ENCODE results near the gene AKAP6. TPM values are rescaled to one million over a fixed set of nuclear protein-coding genes. Genes with fewer than 3 reads are reported as not detected.

The AKAP6 gene
- total RNA-seq, 1 donor from 2014 or later, result 2.8 TPM

DNA sequence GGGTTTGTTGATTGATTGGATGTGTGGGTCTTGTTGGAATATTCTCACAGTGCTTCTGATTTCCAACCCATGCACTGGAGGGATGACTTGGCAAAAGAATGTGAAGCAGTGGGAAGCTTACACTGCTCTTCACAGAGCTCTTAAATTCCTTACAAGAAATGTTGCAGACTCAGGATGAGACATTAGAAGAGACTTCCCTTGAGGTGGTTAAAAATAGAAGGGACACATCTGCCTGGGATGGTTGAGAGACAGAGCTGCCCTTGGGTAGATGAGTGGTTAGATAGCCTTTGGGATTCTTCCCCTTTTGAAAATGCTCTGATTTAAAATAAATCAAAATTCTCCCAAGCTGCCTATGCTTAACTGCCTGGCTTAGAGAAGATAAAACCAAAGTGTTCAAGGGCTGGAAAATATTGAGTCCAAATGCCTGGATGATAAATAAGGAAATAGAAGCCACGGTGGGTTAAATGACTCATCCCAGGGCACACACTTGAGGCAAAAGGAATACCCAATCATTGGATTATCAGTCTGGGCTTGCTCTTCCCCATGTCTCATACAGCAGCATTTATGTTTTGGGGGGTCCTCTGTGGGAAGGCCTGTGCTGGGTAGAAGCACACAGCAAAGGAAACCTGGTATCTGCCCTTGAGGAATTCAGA, 264.3 kb downstream of the AKAP6 start:
- DNase-seq (ENCODE audit: low read depth) (peak; percentile 94), FAIRE-seq (peak; percentile 47)
- no peaks in the 10 kb centered on the region for H3K27me3 Mint-ChIP-seq (ENCODE audit: low read depth, unreplicated experiment)
- H3K4me2 ChIP-seq (ENCODE audit: low read length), result peak overlapping the region; percentile 56
- no peak overlapping the region for H3K4me3 Mint-ChIP-seq (ENCODE audit: unreplicated experiment)
- no peak overlapping the region for H3K4me3 ChIP-seq (ENCODE audit: insufficient read depth, low read depth, low read length)
- peak overlapping the region; percentile 78 for H3K27ac ChIP-seq (ENCODE audit: low read depth, low read length)
- no peaks in the 10 kb centered on the region for H3K9me3 ChIP-seq (ENCODE audit: insufficient read depth, low read depth, low read length)
- TF ChIP-seq, protein P1, sequence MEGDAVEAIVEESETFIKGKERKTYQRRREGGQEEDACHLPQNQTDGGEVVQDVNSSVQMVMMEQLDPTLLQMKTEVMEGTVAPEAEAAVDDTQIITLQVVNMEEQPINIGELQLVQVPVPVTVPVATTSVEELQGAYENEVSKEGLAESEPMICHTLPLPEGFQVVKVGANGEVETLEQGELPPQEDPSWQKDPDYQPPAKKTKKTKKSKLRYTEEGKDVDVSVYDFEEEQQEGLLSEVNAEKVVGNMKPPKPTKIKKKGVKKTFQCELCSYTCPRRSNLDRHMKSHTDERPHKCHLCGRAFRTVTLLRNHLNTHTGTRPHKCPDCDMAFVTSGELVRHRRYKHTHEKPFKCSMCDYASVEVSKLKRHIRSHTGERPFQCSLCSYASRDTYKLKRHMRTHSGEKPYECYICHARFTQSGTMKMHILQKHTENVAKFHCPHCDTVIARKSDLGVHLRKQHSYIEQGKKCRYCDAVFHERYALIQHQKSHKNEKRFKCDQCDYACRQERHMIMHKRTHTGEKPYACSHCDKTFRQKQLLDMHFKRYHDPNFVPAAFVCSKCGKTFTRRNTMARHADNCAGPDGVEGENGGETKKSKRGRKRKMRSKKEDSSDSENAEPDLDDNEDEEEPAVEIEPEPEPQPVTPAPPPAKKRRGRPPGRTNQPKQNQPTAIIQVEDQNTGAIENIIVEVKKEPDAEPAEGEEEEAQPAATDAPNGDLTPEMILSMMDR (IDR thresholded peaks at IDR 0.05; ENCODE audit: insufficient read depth, low read depth, low read length), result no peak
- no peak for TF ChIP-seq EZH2 (IDR thresholded peaks at IDR 0.05; ENCODE audit: insufficient read depth, low read length)
- H2AFZ ChIP-seq (ENCODE audit: low read depth, low read length), result peak overlapping the region; percentile 0
- no peaks in the 10 kb centered on the region for H3K9me3 Mint-ChIP-seq (ENCODE audit: unreplicated experiment)
- H3K4me1 ChIP-seq (ENCODE audit: insufficient read depth, low read length), result peaks cover 28% of the 10 kb centered on the region
- peak overlapping the region; percentile 33 for H3K9ac ChIP-seq (ENCODE audit: low read length)
- no peaks in the 10 kb centered on the region for H3K36me3 Mint-ChIP-seq (ENCODE audit: low read depth, unreplicated experiment)
- H3K36me3 ChIP-seq (ENCODE audit: insufficient read depth, low read length), result no peaks in the 10 kb centered on the region
- H3K4me1 Mint-ChIP-seq (ENCODE audit: low read depth, unreplicated experiment), result peaks cover 48% of the 10 kb centered on the region
- peak overlapping the region; percentile 60 for H3K27ac Mint-ChIP-seq (ENCODE audit: unreplicated experiment)
- no peaks in the 10 kb centered on the region for H4K20me1 ChIP-seq (ENCODE audit: insufficient read depth, low read length)
- no peaks in the 10 kb centered on the region for H3K27me3 ChIP-seq (ENCODE audit: insufficient read depth, low read length)
- no peaks in the 10 kb centered on the region for H3K79me2 ChIP-seq (ENCODE audit: insufficient read depth, low read length)

DNA sequence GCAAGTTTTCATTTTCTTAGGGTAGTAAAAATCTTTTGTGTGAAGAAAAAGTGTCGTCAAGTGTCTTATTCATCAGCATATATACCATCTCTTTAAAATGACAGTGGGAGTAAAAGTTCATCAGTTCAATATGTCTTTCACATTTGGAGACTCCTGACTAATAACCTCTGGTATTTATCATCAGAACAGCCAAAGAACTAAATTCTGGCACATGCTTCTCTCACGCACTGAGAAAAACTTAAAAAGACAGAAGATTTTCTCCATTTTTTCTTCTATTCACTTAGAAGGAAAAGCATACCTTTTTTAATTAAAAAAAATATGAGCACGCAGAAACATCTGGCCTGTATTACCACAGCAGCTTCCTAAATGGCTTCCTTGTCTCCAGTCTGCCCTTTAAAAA, 265.7 kb downstream of the AKAP6 start:
- Histone ChIP-seq H3K36me3 (ENCODE audit: insufficient read depth, low read length) (no peaks in the 10 kb centered on the region), H3K4me3 (ENCODE audit: insufficient read depth, low read depth, low read length) (no peak overlapping the region), H3K27ac (ENCODE audit: low read depth, low read length) (peak overlapping the region; percentile 78), H3K27me3 (ENCODE audit: insufficient read depth, low read length) (no peaks in the 10 kb centered on the region), H3K79me2 (ENCODE audit: insufficient read depth, low read length) (no peaks in the 10 kb centered on the region), H2AFZ (ENCODE audit: low read depth, low read length) (no peak overlapping the region), H3K9me3 (ENCODE audit: insufficient read depth, low read depth, low read length) (no peaks in the 10 kb centered on the region), H3K4me1 (ENCODE audit: insufficient read depth, low read length) (peaks cover 28% of the 10 kb centered on the region), H3K4me2 (ENCODE audit: low read length) (peak overlapping the region; percentile 24), H4K20me1 (ENCODE audit: insufficient read depth, low read length) (no peaks in the 10 kb centered on the region), H3K9ac (ENCODE audit: low read length) (peak overlapping the region; percentile 45)
- Mint-ChIP-seq H3K36me3 (ENCODE audit: low read depth, unreplicated experiment) (no peaks in the 10 kb centered on the region), H3K9me3 (ENCODE audit: unreplicated experiment) (no peaks in the 10 kb centered on the region), H3K27me3 (ENCODE audit: low read depth, unreplicated experiment) (no peaks in the 10 kb centered on the region), H3K4me3 (ENCODE audit: unreplicated experiment) (no peak overlapping the region), H3K4me1 (ENCODE audit: low read depth, unreplicated experiment) (peaks cover 45% of the 10 kb centered on the region), H3K27ac (ENCODE audit: unreplicated experiment) (peak overlapping the region; percentile 90)
- FAIRE-seq (peak; percentile 93), DNase-seq (ENCODE audit: low read depth) (peak; percentile 80)
- TF ChIP-seq, protein P1 (IDR thresholded peaks at IDR 0.05; ENCODE audit: insufficient read depth, low read depth, low read length), result no peak
- TF ChIP-seq EZH2 (IDR thresholded peaks at IDR 0.05; ENCODE audit: insufficient read depth, low read length), result no peak

- H3K4me1 Mint-ChIP-seq (ENCODE audit: low read depth, unreplicated experiment), result peaks cover 45% of the 10 kb centered on the region
- H3K27ac Mint-ChIP-seq (ENCODE audit: unreplicated experiment), result peak overlapping the region; percentile 90
- Histone ChIP-seq H3K9ac (ENCODE audit: low read length) (no peak overlapping the region), H3K4me1 (ENCODE audit: insufficient read depth, low read length) (peaks cover 28% of the 10 kb centered on the region), H3K79me2 (ENCODE audit: insufficient read depth, low read length) (no peaks in the 10 kb centered on the region), H3K36me3 (ENCODE audit: insufficient read depth, low read length) (no peaks in the 10 kb centered on the region), H2AFZ (ENCODE audit: low read depth, low read length) (no peak overlapping the region), H3K4me2 (ENCODE audit: low read length) (no peak overlapping the region), H3K9me3 (ENCODE audit: insufficient read depth, low read depth, low read length) (no peaks in the 10 kb centered on the region), H4K20me1 (ENCODE audit: insufficient read depth, low read length) (no peaks in the 10 kb centered on the region), H3K27me3 (ENCODE audit: insufficient read depth, low read length) (no peaks in the 10 kb centered on the region), H3K27ac (ENCODE audit: low read depth, low read length) (peak overlapping the region; percentile 78), H3K4me3 (ENCODE audit: insufficient read depth, low read depth, low read length) (no peak overlapping the region)
- DNase-seq (ENCODE audit: low read depth) (no peak), FAIRE-seq (no peak)
- TF ChIP-seq, protein P1 (IDR thresholded peaks at IDR 0.05; ENCODE audit: insufficient read depth, low read depth, low read length), result no peak
- TF ChIP-seq EZH2 (IDR thresholded peaks at IDR 0.05; ENCODE audit: insufficient read depth, low read length), result no peak
- H3K27me3 Mint-ChIP-seq (ENCODE audit: low read depth, unreplicated experiment), result no peaks in the 10 kb centered on the region
- no peak overlapping the region for H3K4me3 Mint-ChIP-seq (ENCODE audit: unreplicated experiment)
- no peaks in the 10 kb centered on the region for H3K36me3 Mint-ChIP-seq (ENCODE audit: low read depth, unreplicated experiment)
- no peaks in the 10 kb centered on the region for H3K9me3 Mint-ChIP-seq (ENCODE audit: unreplicated experiment)
These were observed 266.4 kb downstream of the AKAP6 start for GRCh38 chr14:32595497-32595896.
